Measurements from ENCODE around the gene NCOA7.

DNA sequence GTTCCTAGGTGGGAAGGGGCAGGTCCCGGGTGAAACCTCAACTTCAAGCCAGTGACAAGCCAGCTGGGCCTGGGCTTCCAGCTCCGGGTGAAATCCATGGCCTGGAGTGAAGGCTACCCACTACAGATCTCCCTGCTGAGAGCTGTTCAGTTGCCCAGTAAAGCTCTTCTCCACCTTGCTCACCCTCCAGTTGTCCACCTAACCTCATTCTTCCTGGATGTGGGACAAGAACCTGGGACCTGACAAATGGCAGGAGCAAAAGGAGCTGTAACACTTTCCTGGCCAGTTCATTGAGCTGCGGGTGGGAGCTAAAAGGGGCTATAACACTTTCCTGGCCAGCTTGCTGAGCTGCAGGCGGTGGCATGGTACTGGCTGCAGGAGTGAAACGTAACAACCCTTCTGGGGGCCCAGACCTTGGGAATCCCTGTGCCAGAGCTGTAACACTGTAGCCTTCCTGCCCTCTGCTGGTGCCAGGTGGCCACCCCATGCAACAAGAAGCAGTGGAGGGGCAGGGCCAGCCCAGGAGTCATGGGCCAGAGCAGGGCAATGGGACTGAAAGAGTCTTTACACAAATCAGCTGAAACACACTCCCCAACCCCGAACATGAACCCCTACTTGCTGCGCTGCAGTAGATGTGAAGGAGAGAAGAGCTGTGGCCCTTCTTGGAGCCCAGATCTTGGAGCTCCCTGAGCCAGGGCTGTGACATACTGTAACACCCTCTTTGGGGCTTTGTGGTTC is 162.2 kb downstream of the NCOA7 start:
- TF ChIP-seq, protein P1, sequence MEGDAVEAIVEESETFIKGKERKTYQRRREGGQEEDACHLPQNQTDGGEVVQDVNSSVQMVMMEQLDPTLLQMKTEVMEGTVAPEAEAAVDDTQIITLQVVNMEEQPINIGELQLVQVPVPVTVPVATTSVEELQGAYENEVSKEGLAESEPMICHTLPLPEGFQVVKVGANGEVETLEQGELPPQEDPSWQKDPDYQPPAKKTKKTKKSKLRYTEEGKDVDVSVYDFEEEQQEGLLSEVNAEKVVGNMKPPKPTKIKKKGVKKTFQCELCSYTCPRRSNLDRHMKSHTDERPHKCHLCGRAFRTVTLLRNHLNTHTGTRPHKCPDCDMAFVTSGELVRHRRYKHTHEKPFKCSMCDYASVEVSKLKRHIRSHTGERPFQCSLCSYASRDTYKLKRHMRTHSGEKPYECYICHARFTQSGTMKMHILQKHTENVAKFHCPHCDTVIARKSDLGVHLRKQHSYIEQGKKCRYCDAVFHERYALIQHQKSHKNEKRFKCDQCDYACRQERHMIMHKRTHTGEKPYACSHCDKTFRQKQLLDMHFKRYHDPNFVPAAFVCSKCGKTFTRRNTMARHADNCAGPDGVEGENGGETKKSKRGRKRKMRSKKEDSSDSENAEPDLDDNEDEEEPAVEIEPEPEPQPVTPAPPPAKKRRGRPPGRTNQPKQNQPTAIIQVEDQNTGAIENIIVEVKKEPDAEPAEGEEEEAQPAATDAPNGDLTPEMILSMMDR (IDR thresholded peaks at IDR 0.05) = no peak
- no peak for TF ChIP-seq ZFX (IDR thresholded peaks at IDR 0.05; ENCODE audit: borderline replicate concordance)

Data from 22Rv1 (cell line).